ENCODE data around the gene TIMP2.
"Not testable (repeated sequence)": the region's sequence is repeated elsewhere in the genome, so short reads cannot be mapped to it uniquely, and the experiment has no call there.

The TIMP2 gene

DNA sequence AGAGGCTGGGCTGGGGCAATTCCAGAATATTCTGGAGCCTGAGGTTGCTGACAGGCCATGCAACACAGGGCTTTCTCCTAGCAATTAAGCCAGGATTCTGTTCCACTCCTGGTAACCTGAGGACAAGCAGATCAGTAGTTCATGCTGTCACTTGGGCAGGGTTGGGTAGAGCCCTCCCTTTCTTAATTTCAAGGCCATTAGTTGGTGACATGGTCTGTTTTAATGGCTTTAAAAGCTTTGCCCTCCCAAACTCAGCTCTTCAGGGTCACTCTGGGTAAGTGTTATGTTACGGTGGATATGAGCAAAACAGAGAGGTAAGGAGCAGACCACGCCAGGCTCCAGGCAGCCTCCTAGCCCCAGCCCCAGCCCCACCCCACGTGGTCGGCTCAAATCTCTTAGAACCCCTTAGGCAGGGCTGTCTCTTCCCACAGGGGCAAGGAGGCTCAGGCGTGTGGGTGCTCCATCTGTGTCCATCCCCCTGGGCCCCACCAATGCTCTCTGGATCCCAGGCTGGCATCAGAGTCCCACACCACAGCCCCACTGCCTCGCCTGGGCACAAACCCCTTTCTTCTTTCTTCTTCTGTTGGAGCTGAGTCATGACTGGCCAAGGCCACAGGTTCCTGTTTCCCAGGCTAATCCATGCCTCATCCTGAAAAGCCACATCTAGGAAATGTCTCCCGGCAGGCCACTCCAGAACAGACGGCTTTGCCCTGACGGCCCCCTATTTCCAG is 49.7 kb downstream of the TIMP2 start:
- TF ChIP-seq, protein P1, sequence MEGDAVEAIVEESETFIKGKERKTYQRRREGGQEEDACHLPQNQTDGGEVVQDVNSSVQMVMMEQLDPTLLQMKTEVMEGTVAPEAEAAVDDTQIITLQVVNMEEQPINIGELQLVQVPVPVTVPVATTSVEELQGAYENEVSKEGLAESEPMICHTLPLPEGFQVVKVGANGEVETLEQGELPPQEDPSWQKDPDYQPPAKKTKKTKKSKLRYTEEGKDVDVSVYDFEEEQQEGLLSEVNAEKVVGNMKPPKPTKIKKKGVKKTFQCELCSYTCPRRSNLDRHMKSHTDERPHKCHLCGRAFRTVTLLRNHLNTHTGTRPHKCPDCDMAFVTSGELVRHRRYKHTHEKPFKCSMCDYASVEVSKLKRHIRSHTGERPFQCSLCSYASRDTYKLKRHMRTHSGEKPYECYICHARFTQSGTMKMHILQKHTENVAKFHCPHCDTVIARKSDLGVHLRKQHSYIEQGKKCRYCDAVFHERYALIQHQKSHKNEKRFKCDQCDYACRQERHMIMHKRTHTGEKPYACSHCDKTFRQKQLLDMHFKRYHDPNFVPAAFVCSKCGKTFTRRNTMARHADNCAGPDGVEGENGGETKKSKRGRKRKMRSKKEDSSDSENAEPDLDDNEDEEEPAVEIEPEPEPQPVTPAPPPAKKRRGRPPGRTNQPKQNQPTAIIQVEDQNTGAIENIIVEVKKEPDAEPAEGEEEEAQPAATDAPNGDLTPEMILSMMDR (conservative IDR thresholded peaks at IDR 0.05; ENCODE audit: low read depth, low read length): no peak
- DNase-seq (ENCODE audit: low read depth): no peak
- H3K4me3 ChIP-seq (ENCODE audit: low read depth, low read length): no peak overlapping the region

DNA sequence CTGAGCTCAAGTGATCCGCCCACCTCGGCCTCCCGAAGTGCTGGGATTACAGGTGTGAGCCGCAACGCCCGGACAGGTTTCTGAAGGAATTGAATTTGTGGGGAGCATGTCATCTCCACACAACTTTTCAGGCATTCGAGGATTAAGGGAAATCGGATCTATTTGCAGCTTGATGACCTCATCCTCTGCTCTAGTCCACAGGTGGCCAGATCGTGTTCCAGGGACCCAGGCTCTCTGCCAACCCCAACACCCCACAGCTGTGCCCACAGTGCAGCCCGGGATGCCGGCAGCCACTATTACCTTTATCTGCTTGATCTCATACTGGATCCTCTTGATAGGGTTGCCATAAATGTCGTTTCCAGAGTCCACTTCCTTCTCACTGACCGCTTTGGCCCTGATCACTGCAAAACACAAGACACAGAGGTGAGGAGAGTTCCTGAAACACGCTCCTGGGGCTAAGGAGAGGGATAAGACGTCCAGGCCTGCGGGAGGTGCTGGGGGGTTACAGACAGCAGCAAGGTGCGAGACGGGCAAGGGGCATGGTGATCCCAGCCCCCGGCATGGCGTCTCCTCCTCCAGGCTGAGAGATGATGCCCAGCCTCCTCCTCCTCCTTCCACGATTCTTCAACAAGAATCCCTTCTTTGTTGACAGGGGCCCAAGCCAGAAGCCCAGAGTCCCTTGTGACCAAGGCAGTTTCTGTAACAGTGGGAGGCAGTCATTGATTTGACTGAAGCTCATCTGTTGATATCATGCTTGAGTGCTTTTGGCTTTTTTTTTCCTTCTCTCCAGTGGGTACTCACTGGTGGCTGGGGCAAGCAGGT is 51.5 kb downstream of the TIMP2 start:
- TF ChIP-seq, protein P1 (conservative IDR thresholded peaks at IDR 0.05; ENCODE audit: low read depth, low read length): no peak
- H3K4me3 ChIP-seq (ENCODE audit: low read depth, low read length): no peak overlapping the region
- DNase-seq (ENCODE audit: low read depth): peak; percentile 56

GRCh38 chr17:78872486-78872885 is 52.7 kb downstream of the TIMP2 start:
- H3K4me3 ChIP-seq (ENCODE audit: low read depth, low read length): no peak overlapping the region
- TF ChIP-seq, protein P1 (conservative IDR thresholded peaks at IDR 0.05; ENCODE audit: low read depth, low read length): no peak
- DNase-seq (ENCODE audit: low read depth): no peak

- no peak for DNase-seq (ENCODE audit: low read depth)
- TF ChIP-seq, protein P1 (conservative IDR thresholded peaks at IDR 0.05; ENCODE audit: low read depth, low read length): no peak
- H3K4me3 ChIP-seq (ENCODE audit: low read depth, low read length): no peak overlapping the region
Measured at GRCh38 chr17:78870621-78871020, 54.6 kb downstream of the TIMP2 start.

- peak; percentile 57 for DNase-seq (ENCODE audit: low read depth)
- H3K4me3 ChIP-seq (ENCODE audit: low read depth, low read length): no peak overlapping the region
- TF ChIP-seq, protein P1 (conservative IDR thresholded peaks at IDR 0.05; ENCODE audit: low read depth, low read length): no peak
Measured at GRCh38 chr17:78868391-78868790, 56.8 kb downstream of the TIMP2 start.

DNA sequence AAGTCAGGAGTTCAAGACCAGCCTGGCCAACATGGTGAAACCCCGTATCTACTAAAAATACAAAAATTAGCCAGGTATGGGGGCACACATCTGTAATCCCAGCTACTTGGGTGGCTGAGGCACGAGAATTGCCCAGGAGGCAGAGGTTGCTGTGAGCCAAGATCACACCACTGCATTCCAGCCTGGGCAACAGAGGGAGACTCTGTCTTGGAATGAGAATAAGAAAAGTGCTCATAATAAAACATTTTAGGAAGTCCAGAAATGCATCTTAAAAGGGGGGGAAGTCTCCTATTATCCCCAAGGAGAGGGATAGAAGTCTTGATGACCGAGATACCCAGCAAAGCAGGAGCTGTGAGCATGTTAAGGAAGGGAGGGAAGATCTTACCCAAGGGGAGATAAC is 58.1 kb downstream of the TIMP2 start:
- not testable (repeated sequence) for DNase-seq (ENCODE audit: low read depth); H3K4me3 ChIP-seq (ENCODE audit: low read depth, low read length)

GRCh38 chr17:78865682-78866390 is 59.4 kb downstream of the TIMP2 start:
- TF ChIP-seq, protein P1 (conservative IDR thresholded peaks at IDR 0.05; ENCODE audit: low read depth, low read length): peak; percentile 95
- H3K4me3 ChIP-seq (ENCODE audit: low read depth, low read length): no peak overlapping the region
- DNase-seq (ENCODE audit: low read depth): peak; percentile 83

Measured in choroid plexus epithelial cell (primary cell).